Heart right ventricle (tissue), 16 donors: Measurements from ENCODE around the gene ADGRA3. TPM values are rescaled to one million over a fixed set of nuclear protein-coding genes. Genes with fewer than 3 reads are reported as not detected.

Source experiments
- ATAC-seq, 8 donors: fragments of 200-7000 bp; cut with Tn5 transposase; one replicate each; pipeline ENCODE4 v1.9.1; 2020; ENCODE audit warnings: mild to moderate bottlenecking in 8 of 8, moderate library complexity in 8 of 8, moderate number of reproducible peaks in 1 of 8
- DNase-seq, 2 donors: peaks; one replicate each; pipeline ENCODE4 v3.0.0-alpha.2; 2020
- H3K27ac ChIP-seq, 10 donors: fragments of 200-600 bp; sonication (generic) in 2 of 10; one replicate each; pipeline versions ENCODE4 v1.5.0 to v1.8.0; 2020 to 2022; ENCODE audit warnings: mild to moderate bottlenecking in 3 of 10
- H3K27me3 ChIP-seq, 7 donors: fragments of 200-600 bp; one replicate each; pipeline ENCODE4 v1.8.0; 2021 to 2022; ENCODE audit warnings: mild to moderate bottlenecking in 2 of 7
- H3K36me3 ChIP-seq, 9 donors: fragments of 200-600 bp; sonication (generic) in 1 of 9; one replicate each; pipeline versions ENCODE4 v1.5.0 to v1.8.0; 2020 to 2022; ENCODE audit warnings: mild to moderate bottlenecking in 2 of 9
- H3K4me1 ChIP-seq, 9 donors: fragments of 200-600 bp; sonication (generic) in 1 of 9; one replicate each; pipeline versions ENCODE4 v1.5.0 to v1.8.0; 2020 to 2022; ENCODE audit warnings: mild to moderate bottlenecking in 4 of 9
- H3K4me3 ChIP-seq, 10 donors: fragments of 200-600 bp; sonication (generic) in 2 of 10; one replicate each; pipeline versions ENCODE4 v1.5.0 to v1.8.0; 2020 to 2022; ENCODE audit warnings: mild to moderate bottlenecking in 7 of 10, moderate library complexity in 2 of 10
- H3K9me3 ChIP-seq, 11 donors: fragments of 200-600 bp in 10 of 11; sonication (generic) in 2 of 11; one replicate each; pipeline versions ENCODE4 v1.5.0 to v1.8.0; 2013 to 2022; ENCODE audit warnings: mild to moderate bottlenecking in 2 of 11, control low read depth in 1 of 11, moderate library complexity in 1 of 11
- WGBS, 2 donors: extraction: QIAGEN DNeasy Blood & Tissue Kit; methylation state at CpG; one replicate each; pipeline ENCODE4 v1.1.7; 2013; ENCODE audit warnings: inconsistent platforms in 1 of 2; 5-methylcytosine and 5-hydroxymethylcytosine counted together
- intact Hi-C, 10 donors: fragments of 100-400 bp; cut with DNase I; formaldehyde crosslinking; loops; one replicate each; pipeline versions ENCODE4 v1.11.1 to v1.14.2; 2022
- polyA plus RNA-seq, 2 donors: library from polyadenylated mRNA; stranded (reverse); fragments of 200-250 nt; gene quantifications; one replicate each; pipeline ENCODE4 v1.2.3, GENCODE V29; 2013
- total RNA-seq, 10 donors: library from RNA; stranded (reverse); fragmentation: NEBNext Ultra II Directional in 3 of 10; extraction: Animal tissue kit (Norgen Biotek cat#: 25700) in 3 of 10; gene quantifications; one replicate each; pipeline versions ENCODE4 v1.2.1 to v1.2.4, GENCODE V29; 2021 to 2023
- TF ChIP-seq, protein P1 (sequence below), 9 donors: fragments of 200-600 bp; sonication (generic) in 2 of 9; IDR thresholded peaks; one replicate each; pipeline versions ENCODE4 v1.5.0 to v1.8.0; 2021 to 2022; ENCODE audit warnings: antibody characterized with exemption in 9 of 9, mild to moderate bottlenecking in 5 of 9, moderate library complexity in 1 of 9
- donor health status: Arrhythmogenic right ventricular cardiomyopathy.
- donor health status: ischemic (EF 13 %, LVEDD 7.1; RV severe dilation, severe dysfunction).
- donor health status: healthy with polysubstance abuse.
- donor health status: DM: no; HTN: yes; CAD: no.
- donor health status: DM: no; HTN: no; CAD: no.
- donor health status: ischemic (EF 25% LVEDD 6.9; RV normal size, moderate dysfunction).
- donor health status: ischemic (EF 25% LVEDD 5.7; RV mildly dilated, moderate dysfunction).
- donor health status: healthy.
- donor health status: DM: yes; HTN: yes; CAD: no.
- donor health status: Ischemic cardiomyopathy.
- donor health status: ischemic (EF 35%, LVEDD 5.7; RV mildly dilated, moderate dysfunction).
- donor health status: nonischemic (EF 11% LVEDD 7.7; RV severe dilation, severe dysfunction).
- donor health status: DM: yes; HTN: yes; CAD: no.
- donor health status: PGD.
- donor health status: ischemic (EF 29% LVEDD 5.4; RV normal size, mild dysfunction).
- donor health status: nonischemic (EF 23%, LVEDD 6.1; RV moderate dilation, normal function).

Gene ADGRA3
- total and polyA plus RNA-seq, 12 donors: 4.9 to 29.5 (median 20.8) TPM

DNA sequence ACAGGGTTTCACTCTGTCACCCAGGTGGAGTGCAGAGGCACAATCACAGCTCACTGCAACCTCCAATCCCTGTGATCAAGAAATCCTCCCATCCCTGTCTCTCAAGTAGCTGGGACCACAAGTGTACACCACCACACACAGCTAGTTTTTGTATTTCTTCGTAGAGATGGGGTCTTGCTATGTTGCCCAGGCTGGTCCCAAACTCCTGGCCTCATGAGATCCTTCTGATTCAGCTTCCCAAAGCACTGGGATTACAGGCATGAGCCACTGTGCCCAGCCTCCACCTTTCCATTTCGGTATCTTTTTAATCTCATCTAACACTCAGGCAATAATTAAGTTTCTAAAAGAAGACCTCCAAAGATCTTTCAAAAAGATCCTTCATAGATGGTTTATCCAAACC lies 22.9 kb downstream of the ADGRA3 start:
- Histone ChIP-seq H3K4me3 (no peak overlapping the region), H3K36me3 (no peaks in the 10 kb centered on the region), H3K9me3 (no peaks in the 10 kb centered on the region), H3K27ac (no peak overlapping the region), H3K4me1 (peaks cover 0 to 6% (median 0%) of the 10 kb centered on the region in 9 donors), H3K27me3 (no peaks in the 10 kb centered on the region)
- TF ChIP-seq, protein P1, sequence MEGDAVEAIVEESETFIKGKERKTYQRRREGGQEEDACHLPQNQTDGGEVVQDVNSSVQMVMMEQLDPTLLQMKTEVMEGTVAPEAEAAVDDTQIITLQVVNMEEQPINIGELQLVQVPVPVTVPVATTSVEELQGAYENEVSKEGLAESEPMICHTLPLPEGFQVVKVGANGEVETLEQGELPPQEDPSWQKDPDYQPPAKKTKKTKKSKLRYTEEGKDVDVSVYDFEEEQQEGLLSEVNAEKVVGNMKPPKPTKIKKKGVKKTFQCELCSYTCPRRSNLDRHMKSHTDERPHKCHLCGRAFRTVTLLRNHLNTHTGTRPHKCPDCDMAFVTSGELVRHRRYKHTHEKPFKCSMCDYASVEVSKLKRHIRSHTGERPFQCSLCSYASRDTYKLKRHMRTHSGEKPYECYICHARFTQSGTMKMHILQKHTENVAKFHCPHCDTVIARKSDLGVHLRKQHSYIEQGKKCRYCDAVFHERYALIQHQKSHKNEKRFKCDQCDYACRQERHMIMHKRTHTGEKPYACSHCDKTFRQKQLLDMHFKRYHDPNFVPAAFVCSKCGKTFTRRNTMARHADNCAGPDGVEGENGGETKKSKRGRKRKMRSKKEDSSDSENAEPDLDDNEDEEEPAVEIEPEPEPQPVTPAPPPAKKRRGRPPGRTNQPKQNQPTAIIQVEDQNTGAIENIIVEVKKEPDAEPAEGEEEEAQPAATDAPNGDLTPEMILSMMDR (IDR thresholded peaks at IDR 0.05): no peak
- WGBS, 2 donors: 97 to 99% methylated on average over 2 of the region's 2 CpGs
- DNase-seq (no peak), ATAC-seq (no peak)
- intact Hi-C loops: no loop called here

DNA sequence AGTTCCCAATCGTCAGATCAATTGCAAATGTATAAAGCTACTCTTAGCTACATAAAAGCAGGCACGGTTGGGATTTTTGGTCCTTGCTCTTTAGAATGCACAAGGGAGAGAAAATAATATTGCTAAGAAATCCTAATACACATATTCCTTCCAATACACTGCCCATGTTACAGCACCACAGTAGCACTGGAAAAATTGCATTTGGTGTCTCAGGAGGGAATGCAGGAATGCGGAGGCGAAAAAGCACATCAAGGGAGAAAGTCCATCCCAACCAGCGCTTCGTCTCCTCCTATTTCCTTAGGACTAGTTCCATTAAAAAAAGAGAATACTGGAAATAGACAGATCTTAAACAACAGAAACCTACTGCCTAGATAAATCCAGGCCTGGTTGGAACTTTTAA lies 23.9 kb downstream of the ADGRA3 start:
- WGBS, 2 donors: 83 to 91% methylated on average over 6 of the region's 6 CpGs
- Histone ChIP-seq H3K27ac (no peak overlapping the region), H3K4me3 (no peak overlapping the region), H3K9me3 (no peaks in the 10 kb centered on the region), H3K27me3 (no peaks in the 10 kb centered on the region), H3K4me1 (peaks cover 0 to 10% (median 3%) of the 10 kb centered on the region in 9 donors), H3K36me3 (no peaks in the 10 kb centered on the region)
- TF ChIP-seq, protein P1 (IDR thresholded peaks at IDR 0.05): no peak
- DNase-seq (no peak), ATAC-seq (no peak)
- intact Hi-C loops: no loop called here

DNA sequence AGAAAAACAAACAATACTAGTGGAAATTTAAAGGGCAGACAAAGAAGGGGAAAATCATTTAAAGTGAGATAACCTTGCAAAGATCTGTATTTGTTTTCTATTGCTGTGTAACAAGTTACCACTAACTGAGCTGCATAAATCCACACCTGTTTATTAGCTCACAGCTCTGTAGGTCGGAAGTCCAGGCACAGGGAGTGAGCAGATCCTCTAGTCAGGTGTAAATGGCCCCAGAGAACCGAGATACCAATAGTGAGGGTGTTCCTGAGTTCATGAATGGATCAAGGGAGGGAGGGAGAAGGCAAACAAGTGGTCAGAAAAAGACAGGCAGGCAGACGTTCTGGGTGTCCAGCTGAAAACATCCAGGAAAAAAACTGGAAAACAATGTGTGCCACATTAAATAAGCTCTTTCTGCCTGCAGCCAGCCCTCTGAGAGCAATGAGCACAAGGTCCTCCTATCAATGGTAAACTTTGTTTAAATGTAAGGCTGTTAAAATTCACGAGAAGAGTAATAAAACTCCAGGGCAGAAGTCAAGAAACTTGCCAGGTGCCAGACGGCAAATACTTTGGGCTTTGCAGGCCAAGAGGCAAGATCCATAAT lies 25.0 kb downstream of the ADGRA3 start:
- ATAC-seq (no peak), DNase-seq (no peak)
- TF ChIP-seq, protein P1 (IDR thresholded peaks at IDR 0.05): no peak
- Histone ChIP-seq H3K4me1 (peaks cover 0 to 16% (median 5%) of the 10 kb centered on the region in 9 donors), H3K9me3 (no peaks in the 10 kb centered on the region), H3K27ac (no peak overlapping the region), H3K36me3 (no peaks in the 10 kb centered on the region), H3K27me3 (no peaks in the 10 kb centered on the region), H3K4me3 (no peak overlapping the region)
- intact Hi-C loops: no loop called here
- WGBS, 2 donors: 65 to 77% methylated on average over 5 of the region's 5 CpGs

DNA sequence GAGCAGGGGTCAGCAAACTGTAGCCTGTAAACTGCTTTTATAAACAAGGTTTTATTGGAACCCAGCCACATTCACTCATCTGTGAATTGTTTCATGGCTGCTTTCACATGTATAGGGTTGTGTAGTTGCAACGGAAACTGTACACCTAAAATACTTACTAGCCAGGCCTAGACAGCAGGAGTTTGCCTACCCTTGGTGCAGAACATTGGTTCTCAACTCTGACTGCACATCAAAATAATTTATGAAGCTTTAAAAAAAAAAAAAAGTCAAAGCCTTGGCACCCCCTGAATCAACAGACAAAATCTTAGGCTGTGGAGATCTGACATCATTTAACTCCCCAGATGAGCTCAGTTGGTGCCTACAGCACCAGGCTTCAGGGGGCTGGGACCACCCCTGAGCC lies 27.8 kb downstream of the ADGRA3 start:
- H3K27me3 ChIP-seq: no peaks in the 10 kb centered on the region
- no peak for ATAC-seq
- WGBS, 2 donors: 93 to 97% methylated on average over 1 of the region's 1 CpG
- peaks cover 0 to 29% (median 15%) of the 10 kb centered on the region in 9 donors for H3K4me1 ChIP-seq
- no peak overlapping the region for H3K27ac ChIP-seq
- intact Hi-C loops: no loop called here
- H3K4me3 ChIP-seq: no peak overlapping the region
- no peaks in the 10 kb centered on the region for H3K36me3 ChIP-seq
- TF ChIP-seq, protein P1 (IDR thresholded peaks at IDR 0.05): no peak
- H3K9me3 ChIP-seq: no peaks in the 10 kb centered on the region
- DNase-seq: no peak
